Islet of Langerhans (tissue), 1 donor: Measurements from ENCODE around the gene CARS2.
"Not testable (repeated sequence)": the region's sequence is repeated elsewhere in the genome, so short reads cannot be mapped to it uniquely, and the experiment has no call there.

ENCODE experiments used
- FAIRE-seq: peaks from one replicate; lab custom pipeline; 2011; peaks lifted over from hg19 to GRCh38; lab: Jason Lieb, UNC

CARS2 gene, protein sequence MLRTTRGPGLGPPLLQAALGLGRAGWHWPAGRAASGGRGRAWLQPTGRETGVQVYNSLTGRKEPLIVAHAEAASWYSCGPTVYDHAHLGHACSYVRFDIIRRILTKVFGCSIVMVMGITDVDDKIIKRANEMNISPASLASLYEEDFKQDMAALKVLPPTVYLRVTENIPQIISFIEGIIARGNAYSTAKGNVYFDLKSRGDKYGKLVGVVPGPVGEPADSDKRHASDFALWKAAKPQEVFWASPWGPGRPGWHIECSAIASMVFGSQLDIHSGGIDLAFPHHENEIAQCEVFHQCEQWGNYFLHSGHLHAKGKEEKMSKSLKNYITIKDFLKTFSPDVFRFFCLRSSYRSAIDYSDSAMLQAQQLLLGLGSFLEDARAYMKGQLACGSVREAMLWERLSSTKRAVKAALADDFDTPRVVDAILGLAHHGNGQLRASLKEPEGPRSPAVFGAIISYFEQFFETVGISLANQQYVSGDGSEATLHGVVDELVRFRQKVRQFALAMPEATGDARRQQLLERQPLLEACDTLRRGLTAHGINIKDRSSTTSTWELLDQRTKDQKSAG

DNA sequence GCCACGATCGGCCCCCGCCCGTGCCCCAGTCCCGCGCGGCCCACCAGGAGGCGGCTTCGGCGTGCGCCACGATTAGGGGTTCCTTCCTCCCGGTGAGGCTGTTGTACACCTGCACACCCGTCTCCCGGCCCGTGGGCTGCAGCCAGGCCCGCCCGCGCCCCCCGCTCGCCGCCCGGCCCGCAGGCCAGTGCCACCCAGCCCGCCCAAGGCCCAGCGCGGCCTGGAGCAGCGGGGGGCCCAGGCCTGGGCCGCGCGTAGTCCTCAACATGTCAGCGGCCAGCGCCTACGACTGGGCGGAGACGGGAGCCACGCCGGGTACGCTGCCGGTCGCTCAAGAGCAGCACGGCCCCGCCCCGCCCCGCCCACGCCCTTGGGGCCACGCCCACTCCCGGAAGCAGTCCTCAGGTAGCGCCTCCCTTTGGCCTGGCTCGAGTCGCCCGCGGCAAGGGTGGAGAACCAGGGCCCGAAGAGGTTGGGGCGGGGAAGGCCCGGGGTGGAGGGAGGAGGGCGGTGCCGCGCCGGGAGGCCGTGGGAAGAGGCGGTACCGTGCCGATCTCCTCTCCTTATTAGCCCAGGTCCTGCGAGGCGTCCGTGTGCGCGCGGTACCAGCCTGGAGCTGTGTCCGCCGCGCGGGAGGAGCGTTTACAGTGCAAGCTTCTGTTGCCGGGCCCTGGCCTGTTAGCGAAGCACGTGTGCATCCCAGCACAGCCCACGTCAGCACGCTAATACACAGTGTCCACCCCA, at the start of gene CARS2:
Gene CARS2, minus strand, starts transcription at position 291 of the 744 bp plus-strand sequence. Its CDS starts 23 bp downstream, at position 268.
- no peak for FAIRE-seq

DNA sequence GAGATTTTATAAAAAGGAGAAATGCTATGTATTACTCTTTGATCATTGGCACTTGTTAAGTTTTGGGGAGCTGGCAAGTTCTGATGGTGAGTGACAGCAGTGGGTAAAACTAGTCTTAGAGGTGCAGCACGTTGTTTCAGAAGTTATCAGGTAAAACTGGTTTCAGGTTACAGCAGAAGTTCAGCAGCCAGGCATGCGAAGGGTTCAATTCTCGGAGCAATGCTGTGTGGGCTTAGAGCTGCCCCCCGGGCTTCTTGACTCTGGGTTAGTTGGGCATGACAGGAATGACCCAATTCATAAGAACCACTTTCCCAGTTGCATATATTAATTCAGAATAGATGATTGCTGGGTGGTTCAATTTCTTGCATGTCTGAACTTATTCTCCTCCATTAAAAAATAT, 42.4 kb upstream of the CARS2 start:
- no peak for FAIRE-seq

DNA sequence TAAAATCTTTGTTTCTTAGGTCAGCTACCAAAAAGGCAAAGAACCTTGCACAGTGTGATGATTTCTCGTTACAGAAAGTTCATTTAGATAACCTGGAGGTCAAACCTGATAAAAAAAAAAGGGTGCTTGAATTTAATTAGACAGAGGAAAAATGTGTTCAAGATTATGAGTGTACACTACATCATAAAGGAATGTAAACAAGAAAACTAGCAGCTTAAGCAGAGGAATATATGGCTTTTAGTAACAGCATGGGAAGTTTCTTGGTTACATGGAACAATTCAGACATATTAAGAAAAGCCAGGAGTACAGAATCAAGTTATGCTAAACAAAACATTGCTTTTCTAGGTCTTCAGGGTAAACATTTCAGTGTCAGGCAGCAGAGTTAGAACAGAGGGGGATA, 40.5 kb upstream of the CARS2 start:
- FAIRE-seq = no peak

DNA sequence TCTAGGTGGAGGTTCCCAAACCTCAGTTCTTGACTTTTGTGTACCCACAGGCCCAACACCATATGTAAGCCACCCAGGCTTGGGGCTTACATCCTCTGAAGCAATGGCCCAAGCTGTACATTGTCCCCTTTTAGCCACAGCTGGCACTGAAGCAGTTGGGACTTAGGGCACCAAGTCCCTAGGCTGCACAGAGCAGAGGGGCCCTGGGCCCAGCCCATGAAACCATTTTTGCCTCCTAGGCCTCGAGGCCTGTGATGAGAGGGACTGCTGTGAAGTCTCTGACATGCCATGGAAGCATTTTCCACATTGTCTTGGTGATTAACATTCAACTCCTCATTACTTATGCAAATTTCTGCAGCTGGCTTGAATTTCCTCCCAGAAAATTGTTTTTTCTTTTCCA, 37.8 kb upstream of the CARS2 start:
- no peak for FAIRE-seq

DNA sequence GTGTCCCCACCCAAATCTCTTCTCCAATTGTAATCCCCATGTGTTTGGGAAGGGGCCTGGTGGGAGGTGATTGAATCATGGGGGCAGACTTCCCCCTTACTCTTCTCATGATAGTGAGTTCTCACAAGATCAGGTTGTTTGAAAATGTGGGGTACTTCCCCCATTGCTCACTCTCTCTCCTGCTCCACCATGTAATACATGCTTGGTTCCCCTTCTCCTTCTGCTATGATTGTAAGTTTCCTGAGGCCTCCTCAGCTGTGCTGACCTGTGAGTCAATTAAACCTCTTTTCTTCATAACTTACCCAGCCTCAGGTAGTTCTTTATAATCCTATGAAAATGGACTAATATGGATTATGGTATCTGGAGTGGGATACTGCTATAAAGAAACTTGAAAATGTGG, 31.6 kb upstream of the CARS2 start:
- no peak for FAIRE-seq

DNA sequence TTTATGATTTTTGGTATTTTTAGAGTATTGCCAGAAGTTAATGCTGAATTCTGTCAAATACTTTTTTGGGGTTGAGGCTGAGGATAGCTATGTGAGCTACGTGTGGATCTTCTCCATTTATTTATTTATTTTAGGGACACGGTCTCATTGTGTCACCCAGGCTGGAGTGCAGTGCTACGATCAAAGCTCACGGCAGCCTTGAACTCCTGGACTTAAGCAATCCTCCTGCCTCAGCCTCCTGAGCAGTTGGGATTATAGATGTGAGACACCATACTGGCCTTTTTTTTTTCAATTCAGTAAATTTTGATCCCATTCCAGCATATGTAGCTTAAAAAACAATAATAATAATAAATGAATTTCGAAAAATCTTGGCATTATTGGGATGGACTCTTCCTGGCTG, 28.6 kb upstream of the CARS2 start:
- FAIRE-seq = no peak

DNA sequence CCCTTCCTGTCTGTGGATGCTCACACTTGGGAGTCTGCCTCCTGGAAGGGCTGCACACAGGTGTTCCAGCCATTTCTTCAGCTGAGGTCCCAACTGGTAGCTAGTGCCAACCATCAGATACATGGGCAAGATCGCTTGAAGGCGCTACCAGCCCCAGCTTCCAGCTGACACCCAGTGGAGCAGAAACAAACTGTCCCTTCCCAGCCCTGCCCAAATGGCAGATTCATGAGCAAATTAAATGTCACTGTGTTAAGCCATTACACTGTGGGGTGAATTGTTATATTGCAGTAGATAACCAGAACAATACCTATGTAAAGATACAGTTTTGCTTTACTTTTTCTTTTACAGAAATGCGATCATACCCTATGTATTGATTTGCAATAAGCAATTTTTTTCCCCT, 25.2 kb upstream of the CARS2 start:
- FAIRE-seq = no peak

DNA sequence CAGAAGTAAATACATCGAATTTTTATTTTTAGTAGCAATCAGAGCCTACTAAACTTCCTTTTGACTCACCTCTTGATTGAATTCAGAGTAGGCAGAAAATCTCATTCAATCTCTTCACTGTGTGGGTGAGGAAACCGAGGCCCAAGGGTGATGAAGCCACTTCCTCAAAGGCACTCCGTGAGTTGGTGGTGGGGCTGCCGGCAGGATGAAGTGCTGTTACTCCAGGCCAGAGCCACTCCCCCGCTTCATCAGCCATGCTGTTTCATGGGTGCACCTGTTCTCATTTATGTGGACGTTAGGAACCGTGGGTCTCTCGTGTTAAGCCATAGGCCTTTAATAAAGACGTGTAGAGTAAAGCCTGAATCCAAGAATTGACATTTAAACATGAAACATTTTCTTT, 20.8 kb upstream of the CARS2 start:
- FAIRE-seq = no peak

DNA sequence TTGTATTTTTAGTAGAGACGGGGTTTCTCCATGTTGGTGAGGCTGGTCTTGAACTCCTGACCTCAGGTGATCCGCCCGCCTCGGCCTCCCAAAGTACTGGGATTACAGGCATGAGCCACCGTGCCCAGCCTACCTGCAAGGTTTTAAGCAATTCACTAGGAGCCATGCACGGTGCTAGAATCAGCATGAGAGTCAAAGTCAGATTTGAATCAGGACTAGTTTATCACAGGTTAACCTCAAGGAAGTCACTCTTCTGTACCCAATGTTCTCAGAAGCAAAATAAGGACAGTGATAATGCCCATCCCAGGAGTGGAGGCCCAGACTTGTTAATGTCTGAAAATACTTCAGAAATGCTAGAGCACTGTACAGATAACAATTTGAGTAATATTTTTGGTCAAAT, 20.2 kb upstream of the CARS2 start:
- FAIRE-seq = not testable (repeated sequence)

DNA sequence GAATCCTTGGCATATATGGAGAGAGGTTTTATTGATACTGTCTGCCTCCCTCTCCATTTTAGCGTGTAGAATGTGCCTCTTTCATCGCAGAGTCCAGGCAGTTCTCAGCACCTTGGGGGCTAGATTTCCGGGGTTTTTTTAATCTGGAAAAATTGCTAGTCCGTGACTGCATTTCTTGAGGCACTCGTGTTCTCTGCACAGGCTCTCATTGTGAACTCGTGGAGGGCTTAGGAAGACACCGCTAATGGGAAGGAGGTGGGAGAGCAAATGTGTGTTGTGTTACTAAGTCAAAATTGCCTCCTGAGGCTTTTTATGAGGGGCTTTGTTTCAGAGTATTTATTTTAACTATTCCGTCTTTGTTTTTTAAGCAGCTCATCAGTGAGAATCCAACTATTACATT, 17.7 kb upstream of the CARS2 start:
- FAIRE-seq = no peak

DNA sequence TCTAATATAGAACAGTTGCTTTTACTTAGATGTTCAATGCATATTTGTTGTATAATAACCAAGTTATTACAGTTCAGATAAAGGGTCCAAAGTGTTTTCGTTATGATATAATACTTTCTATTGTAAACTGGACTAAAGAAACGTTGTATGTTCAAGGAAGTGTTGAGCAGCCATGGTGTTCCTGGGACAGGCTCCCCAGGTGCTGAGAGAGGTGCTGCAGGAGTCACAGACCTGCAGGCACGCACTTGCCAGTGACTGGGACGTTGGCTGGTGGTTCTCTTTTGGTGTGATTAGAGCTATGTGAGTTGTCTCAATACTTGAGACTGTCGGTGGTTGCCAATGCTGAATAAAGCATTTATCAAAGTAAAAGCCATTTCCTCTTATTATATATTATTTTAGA, 17.1 kb upstream of the CARS2 start:
- no peak for FAIRE-seq

DNA sequence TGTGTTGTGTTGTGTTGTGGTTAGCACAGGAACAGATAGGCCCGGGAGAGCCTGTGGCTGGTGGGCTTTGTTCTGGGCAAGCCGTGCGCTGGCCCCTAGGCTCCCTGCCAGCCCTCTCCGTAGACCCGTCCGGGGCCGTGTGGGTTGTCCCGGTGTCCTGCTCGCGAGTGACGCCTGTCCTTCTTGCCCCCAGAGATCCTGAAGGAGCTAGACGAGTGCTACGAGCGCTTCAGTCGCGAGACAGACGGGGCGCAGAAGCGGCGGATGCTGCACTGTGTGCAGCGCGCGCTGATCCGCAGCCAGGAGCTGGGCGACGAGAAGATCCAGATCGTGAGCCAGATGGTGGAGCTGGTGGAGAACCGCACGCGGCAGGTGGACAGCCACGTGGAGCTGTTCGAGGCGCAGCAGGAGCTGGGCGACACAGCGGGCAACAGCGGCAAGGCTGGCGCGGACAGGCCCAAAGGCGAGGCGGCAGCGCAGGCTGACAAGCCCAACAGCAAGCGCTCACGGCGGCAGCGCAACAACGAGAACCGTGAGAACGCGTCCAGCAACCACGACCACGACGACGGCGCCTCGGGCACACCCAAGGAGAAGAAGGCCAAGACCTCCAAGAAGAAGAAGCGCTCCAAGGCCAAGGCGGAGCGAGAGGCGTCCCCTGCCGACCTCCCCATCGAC, 13.3 kb upstream of the CARS2 start:
- no peak for FAIRE-seq

DNA sequence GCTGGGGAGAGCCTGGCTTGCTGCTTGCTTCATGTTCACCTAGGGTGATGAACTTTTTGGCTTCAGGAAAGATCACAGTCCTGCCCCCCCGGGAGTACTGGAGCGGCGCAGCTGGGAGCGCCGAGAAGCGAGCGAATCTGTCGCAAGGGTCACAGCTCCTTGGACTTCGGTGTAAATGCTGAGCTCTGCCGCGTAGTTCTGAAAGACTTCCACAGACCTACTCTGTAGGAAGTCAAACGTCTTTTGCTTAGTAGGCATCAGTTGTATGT, 10.3 kb upstream of the CARS2 start:
- FAIRE-seq = no peak

DNA sequence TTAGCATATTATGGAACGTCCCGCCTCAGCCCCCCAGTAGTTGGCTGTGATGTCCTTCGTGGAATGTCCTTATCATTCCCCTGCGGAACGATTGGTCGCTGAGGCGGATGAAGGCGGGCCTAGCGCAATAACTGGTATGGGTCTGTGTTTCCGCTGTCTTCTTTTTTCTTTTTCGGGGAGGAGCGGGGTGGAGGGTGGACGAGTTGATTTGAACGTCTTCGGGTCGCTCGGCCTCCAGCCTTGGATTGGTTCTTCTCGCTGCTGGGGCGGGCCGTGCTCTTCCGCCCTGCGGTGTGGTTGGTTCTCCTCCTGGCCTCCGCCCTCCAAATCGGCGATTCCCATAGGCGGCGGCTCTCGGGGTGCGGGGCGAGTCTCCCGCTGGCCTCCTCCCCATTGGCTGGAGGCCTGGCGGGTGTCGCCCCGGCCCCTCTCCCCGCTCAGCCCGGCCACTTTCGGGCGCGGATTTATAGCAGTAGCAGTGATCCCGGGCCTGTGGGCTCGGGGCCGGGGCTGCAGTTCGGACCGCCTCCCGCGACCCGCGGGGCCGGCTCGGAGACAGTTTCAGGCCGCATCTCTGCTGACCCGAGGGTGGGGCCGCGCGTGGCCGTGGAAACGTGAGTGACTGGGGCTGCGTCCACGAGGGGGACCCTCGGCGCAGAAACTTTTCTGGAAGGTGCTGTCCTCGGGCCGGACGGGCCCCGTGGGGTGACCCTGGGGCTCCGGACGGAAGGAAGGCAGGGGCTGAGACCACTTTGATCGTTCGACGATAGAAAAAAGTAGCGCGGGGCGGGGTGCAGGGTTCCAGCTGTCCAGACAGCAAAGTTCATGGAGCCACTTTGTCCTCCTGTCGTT, 9.7 kb upstream of the CARS2 start:
- peak; percentile 93 for FAIRE-seq

DNA sequence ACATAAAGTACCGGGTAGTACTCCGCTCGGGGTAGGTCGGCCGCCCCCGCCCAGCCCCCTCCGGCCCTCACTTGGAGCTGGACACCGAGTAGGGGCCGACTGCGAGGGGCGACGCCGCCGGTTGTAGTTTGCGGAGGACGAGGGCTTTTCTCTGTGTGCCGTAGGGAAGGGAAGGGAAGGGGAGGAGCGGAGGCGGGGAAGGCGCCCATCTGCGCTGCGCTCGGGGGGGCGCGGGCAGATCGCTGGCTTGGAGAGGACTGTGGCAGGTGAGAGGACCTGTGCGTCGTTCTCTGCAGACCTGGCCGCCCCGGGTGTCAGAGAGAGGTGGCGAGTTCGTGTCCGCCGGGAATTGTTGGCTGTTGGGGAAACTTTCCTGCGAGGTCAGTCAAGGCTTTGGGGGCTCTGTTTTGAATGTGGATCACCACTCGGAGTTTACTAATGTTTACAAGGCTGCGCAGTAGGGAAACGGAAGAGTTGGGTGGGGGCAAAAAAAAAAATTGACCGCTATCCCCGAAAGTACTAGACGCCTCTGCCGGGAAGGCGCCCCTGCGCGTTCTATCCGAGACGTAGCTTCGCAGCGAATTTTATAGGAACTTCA, 9.0 kb upstream of the CARS2 start:
- FAIRE-seq = no peak

DNA sequence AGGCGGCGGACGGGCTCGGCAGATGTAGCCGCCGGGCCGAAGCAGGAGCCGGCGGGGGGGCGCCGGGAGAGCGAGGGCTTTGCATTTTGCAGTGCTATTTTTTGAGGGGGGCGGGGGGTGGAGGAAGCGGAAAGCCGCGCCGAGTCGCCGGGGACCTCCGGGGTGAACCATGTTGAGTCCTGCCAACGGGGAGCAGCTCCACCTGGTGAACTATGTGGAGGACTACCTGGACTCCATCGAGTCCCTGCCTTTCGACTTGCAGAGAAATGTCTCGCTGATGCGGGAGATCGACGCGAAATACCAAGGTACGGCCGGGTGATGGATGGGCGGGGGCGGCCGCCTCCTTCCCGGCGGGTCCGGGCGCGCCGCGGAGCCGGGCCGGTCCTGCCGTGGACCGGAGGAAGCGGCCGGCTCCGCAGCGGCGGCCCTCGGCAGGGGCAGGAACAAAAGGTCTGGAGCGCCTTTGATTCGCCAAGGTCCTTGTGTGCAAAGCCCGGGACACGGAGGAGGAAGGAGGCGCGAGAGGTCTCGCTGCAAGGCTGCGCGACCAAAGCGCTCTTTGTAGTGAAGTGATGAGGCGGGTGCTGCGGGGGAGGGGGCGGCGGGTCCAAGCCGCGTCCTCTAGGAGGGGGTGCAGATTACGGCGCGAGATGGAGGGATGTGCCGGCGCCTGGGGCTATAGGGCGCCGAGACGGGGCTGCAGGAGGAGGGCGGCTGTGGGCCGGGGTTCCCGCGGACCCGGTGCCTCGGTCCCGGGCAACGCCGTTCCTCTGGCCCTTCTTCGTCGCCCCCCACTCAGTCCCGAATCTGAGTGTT, 8.3 kb upstream of the CARS2 start:
- no peak for FAIRE-seq

DNA sequence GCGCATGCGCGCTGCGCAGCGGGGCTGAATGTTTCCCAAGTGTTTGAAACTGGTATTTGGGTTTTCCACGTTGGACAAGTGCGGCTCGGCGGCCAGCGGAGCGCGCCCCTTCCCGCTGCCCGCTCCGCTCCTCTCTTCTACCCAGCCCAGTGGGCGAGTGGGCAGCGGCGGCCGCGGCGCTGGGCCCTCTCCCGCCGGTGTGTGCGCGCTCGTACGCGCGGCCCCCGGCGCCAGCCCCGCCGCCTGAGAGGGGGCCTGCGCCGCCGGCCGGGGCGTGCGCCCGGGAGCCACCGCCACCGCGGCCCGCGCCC, 7.7 kb upstream of the CARS2 start, which contains the start of gene ING1:
Gene ING1, plus strand, starts transcription at position 59 of the 311 bp plus-strand sequence. CDS start 450 bp downstream, outside the sequence.
- no peak for FAIRE-seq

DNA sequence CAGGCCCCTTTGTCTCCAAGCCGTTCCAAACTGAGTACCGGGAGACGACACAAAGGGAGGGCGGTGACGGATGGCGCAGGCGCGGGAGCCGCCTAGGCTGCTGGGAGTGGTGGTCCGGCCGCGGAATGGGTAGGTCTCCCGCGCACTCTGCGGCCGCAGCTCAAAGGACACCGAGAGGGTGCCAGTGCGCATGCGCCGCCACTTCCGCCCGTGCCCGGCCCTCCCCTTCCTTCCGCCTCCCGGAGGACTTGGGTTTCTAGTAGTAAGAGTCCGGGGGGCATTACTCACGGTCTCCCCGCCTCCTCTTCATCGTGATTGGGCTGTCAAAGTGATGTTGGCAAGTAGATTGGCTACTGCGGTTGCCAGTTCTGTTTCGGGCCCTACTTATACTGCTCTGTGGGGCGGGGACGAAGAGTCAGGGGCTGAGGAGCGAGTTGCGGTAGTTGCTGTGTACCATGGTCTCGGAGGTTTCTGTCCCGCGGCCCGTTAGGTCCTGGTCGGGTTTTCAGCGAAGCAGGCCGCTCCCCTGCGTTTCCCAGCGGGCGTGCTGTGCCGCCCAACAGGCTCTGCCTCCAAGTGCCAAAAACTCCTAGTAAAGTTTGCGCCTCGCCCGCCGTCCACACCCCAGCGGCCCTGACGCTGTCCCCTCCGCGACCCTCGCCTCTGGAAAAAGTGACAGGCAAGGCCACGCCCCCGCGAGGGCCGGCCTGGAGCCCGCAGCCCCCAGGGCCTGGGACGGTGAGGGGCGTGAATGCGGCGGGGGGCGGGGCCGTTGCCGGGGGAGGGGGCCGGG, 7.1 kb upstream of the CARS2 start:
- FAIRE-seq = peak; percentile 96

DNA sequence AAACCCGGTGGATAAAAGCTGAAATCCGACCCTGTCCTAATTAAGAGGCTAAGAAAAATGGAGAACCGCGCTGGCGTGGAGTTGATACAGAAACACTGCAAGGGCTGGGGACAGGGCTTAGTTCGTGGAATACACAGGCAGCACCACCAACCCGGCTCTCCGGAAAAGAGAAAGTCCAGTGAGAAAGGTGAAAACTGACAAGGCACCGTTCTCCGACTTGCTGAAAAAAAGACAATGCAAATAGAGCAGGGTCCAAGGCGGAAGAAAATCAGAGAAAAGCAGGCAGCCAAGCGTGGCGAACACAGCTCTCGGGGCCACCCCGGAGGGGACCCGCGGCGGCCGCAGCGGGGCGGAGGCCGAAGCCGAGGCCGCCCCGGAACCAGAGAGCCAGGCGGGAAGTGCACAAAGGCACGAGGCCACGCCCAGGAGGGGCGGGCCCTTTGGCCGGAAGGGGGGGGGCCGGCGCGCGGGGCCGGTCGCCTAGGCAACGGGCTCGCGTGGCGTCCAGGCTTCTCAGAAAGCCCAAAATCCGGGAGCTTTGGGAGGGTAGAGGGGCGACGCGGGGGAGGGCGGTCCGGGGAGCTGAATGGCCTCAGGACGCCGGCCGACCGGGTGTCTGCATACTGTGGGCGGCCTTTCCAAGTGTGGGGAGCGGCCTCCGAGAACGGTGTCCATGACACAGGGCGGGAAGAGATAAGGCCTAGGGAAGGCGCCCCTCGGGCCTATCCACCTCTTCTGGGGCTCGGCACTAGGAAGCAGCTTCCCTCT, 6.3 kb upstream of the CARS2 start:
- peak; percentile 24 for FAIRE-seq
